ENCODE measurements around the gene RTF1.

DNA sequence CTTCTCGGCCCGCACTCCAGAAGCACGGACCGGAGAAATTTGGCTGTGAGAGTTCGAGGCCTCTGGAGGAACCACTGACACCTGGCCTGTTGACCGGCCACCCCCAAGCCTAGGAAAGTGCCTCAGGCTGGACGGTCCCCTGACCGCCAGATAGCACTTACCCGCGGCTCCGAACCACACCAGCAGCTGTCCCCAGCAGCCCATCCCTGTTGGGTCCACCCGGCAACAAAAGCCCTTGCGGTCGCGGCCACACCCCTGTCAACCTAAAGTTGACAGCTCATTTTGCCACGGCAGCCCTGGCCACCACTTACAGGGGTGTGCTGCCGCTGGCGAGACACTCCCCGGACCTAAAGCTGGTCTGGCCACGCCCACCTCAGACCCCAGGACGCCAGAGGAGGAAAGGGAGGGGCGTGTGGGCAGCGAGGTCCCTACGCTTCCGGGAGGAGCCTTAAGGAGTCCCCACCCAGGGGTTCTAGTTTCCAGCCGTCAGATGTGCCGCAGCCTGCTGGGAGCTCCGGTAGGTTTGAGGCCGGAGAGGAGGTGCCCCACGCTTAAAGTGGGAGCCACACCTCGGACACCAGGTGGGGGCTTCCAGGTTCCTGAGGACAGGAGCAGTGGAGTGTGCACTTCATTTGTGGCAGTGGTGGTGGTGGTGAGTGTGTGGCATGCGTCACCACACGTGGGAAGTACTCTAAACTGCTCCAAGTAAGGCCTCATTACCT is 96.8 kb downstream of the RTF1 start, which contains the start of gene LTK:
- TF ChIP-seq EZH2phosphoT487 (IDR thresholded peaks at IDR 0.05; ENCODE audit: borderline replicate concordance, low read depth) (no peak), CTCF (IDR thresholded peaks at IDR 0.05) (no peak), SIN3A (IDR thresholded peaks at IDR 0.05; ENCODE audit: borderline replicate concordance, low read depth, low read length) (no peak), NFIC (IDR thresholded peaks at IDR 0.05; ENCODE audit: borderline replicate concordance) (no peak), EP300 (IDR thresholded peaks at IDR 0.05; ENCODE audit: borderline replicate concordance in 1 of 2, low read depth in 1 of 2, low read length in 1 of 2) (no peak), SMC3 (IDR thresholded peaks at IDR 0.05; ENCODE audit: low read depth, low read length) (no peak), JUND (IDR thresholded peaks at IDR 0.05) (no peak), NRF1 (IDR thresholded peaks at IDR 0.05; ENCODE audit: low read depth, low read length) (no peak), REST (IDR thresholded peaks at IDR 0.05; ENCODE audit: low read depth, low read length) (no peak), MAX (IDR thresholded peaks at IDR 0.05; ENCODE audit: low read depth) (no peak), TCF12 (IDR thresholded peaks at IDR 0.05) (no peak), CHD2 (IDR thresholded peaks at IDR 0.05; ENCODE audit: low read length, partially characterized antibody) (no peak), RAD21 (IDR thresholded peaks at IDR 0.05; ENCODE audit: low read length) (no peak)
- TF ChIP-seq, protein P1, sequence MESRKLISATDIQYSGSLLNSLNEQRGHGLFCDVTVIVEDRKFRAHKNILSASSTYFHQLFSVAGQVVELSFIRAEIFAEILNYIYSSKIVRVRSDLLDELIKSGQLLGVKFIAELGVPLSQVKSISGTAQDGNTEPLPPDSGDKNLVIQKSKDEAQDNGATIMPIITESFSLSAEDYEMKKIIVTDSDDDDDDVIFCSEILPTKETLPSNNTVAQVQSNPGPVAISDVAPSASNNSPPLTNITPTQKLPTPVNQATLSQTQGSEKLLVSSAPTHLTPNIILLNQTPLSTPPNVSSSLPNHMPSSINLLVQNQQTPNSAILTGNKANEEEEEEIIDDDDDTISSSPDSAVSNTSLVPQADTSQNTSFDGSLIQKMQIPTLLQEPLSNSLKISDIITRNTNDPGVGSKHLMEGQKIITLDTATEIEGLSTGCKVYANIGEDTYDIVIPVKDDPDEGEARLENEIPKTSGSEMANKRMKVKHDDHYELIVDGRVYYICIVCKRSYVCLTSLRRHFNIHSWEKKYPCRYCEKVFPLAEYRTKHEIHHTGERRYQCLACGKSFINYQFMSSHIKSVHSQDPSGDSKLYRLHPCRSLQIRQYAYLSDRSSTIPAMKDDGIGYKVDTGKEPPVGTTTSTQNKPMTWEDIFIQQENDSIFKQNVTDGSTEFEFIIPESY (IDR thresholded peaks at IDR 0.05; ENCODE audit: borderline replicate concordance, low read depth), result no peak
